HL-60 (cell line): ENCODE results near the gene RBFOX1.

Experiments
- CTCF ChIP-seq: IDR thresholded peaks from one replicate; pipeline ENCODE4 v1.5.1; 2011; ENCODE audit warnings: low read length, control low read depth, inconsistent platforms; ENCODE audit not compliant: insufficient read depth
- POLR2AphosphoS5 ChIP-seq: IDR thresholded peaks from 2 replicates; pipeline ENCODE4 v1.6.1; 2012; ENCODE audit warnings: low read depth
- SPI1 ChIP-seq: IDR thresholded peaks from 2 replicates; pipeline ENCODE4 v1.6.1; 2012; ENCODE audit warnings: low read depth, mild to moderate bottlenecking, borderline replicate concordance

GRCh38 chr16:7585705-7586104 is 253.1 kb downstream of the RBFOX1 start:
- TF ChIP-seq CTCF (no peak), POLR2AphosphoS5 (no peak), SPI1 (no peak)
